Measurements from ENCODE around the gene MTUS2. TPM values are rescaled to one million over a fixed set of nuclear protein-coding genes. Genes with fewer than 3 reads are reported as not detected.

Gene MTUS2
- total and polyA plus RNA-seq, 2 donors (not counting 1 experiment from before 2014, with no cell fraction given), result 0.06 TPM; not detected in 1

DNA sequence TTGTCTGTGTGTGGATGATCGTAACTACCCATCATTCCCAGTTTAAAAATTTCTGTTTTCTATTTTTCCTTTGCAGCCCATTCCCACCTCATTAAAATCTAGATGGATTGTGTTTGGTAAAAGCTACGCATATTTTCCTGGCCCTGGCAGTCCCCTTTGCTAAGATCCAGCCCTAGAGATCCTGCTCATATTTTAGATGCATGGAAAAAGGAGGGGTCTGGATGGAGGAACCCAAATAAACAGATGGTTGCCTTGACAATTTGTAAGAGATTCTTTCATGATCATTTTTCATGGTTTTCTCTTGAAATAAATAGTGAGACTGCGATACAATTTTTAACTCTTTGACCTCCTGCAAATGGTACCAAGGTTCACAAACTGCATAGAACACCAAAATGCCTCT is 601.0 kb downstream of the MTUS2 start:
- TF ChIP-seq EZH2 (IDR thresholded peaks at IDR 0.05; ENCODE audit: low read length, missing control alignments), result no peak
- TF ChIP-seq, protein P1, sequence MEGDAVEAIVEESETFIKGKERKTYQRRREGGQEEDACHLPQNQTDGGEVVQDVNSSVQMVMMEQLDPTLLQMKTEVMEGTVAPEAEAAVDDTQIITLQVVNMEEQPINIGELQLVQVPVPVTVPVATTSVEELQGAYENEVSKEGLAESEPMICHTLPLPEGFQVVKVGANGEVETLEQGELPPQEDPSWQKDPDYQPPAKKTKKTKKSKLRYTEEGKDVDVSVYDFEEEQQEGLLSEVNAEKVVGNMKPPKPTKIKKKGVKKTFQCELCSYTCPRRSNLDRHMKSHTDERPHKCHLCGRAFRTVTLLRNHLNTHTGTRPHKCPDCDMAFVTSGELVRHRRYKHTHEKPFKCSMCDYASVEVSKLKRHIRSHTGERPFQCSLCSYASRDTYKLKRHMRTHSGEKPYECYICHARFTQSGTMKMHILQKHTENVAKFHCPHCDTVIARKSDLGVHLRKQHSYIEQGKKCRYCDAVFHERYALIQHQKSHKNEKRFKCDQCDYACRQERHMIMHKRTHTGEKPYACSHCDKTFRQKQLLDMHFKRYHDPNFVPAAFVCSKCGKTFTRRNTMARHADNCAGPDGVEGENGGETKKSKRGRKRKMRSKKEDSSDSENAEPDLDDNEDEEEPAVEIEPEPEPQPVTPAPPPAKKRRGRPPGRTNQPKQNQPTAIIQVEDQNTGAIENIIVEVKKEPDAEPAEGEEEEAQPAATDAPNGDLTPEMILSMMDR (conservative IDR thresholded peaks at IDR 0.05 in 1 of 2, IDR thresholded peaks at IDR 0.05 in 1 of 2; ENCODE audit: low read depth in 1 of 2, low read length in 2 of 2), result no peak
- no peaks in the 10 kb centered on the region for H3K4me1 ChIP-seq (ENCODE audit: control insufficient read depth, extremely low read depth, insufficient read depth, low read length)
- DNase-seq (ENCODE audit: low read depth in 2 of 2), result no peak

DNA sequence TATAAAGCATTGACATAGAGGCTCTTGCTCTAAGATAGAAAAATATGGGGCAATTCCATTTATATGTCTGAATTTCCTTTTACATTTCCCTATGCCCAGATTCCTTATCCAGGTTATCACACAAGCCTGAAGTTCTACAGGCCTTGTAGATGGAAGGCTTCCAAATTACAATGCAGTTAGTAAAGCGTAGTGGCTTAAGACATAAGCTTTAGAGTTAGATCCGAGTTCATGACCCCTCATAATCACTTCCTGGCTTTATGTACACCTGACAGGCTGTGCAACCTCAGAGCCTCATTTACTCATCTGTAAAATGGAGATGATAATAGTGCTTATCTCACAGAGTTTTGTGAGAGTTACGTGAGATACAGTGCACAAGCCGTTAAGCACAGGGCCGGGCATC is 601.9 kb downstream of the MTUS2 start:
- H3K27me3 ChIP-seq (ENCODE audit: control insufficient read depth, insufficient read depth, low read length), result peaks cover 11% of the 10 kb centered on the region
- H3K27ac ChIP-seq (ENCODE audit: insufficient read depth, low read length), result no peak overlapping the region
- H3K36me3 ChIP-seq (ENCODE audit: control insufficient read depth, insufficient read depth, low read length), result no peaks in the 10 kb centered on the region
- no peak overlapping the region for H3K4me2 ChIP-seq (ENCODE audit: extremely low read depth, insufficient read depth, low read length)
- no peak overlapping the region for H3K9ac ChIP-seq (ENCODE audit: insufficient read depth, low read length)
- no peak overlapping the region for H2AFZ ChIP-seq (ENCODE audit: low read length)
- no peaks in the 10 kb centered on the region for H3K79me2 ChIP-seq (ENCODE audit: control insufficient read depth, insufficient read depth, low read length)
- H3K4me3 ChIP-seq (replicated peaks in 1 of 4; ENCODE audit: control extremely low read depth in 1 of 4, insufficient read depth in 1 of 4, low read depth in 3 of 4, low read length in 4 of 4), result no peak overlapping the region
- no peaks in the 10 kb centered on the region for H3K9me3 ChIP-seq (ENCODE audit: control insufficient read depth, insufficient read depth, low read depth, low read length)
- TF ChIP-seq, protein P1 (conservative IDR thresholded peaks at IDR 0.05 in 1 of 2, IDR thresholded peaks at IDR 0.05 in 1 of 2; ENCODE audit: low read depth in 1 of 2, low read length in 2 of 2), result no peak
- TF ChIP-seq EZH2 (IDR thresholded peaks at IDR 0.05; ENCODE audit: low read length, missing control alignments), result no peak
- DNase-seq (ENCODE audit: low read depth in 2 of 2), result no peak
- no peaks in the 10 kb centered on the region for H4K20me1 ChIP-seq (ENCODE audit: control insufficient read depth, extremely low read depth, insufficient read depth, low read length)
- no peaks in the 10 kb centered on the region for H3K4me1 ChIP-seq (ENCODE audit: control insufficient read depth, extremely low read depth, insufficient read depth, low read length)

More for the DNA sequence above, 601.0 kb downstream of the MTUS2 start:
- Histone ChIP-seq H3K4me3 (replicated peaks in 1 of 4; ENCODE audit: control extremely low read depth in 1 of 4, insufficient read depth in 1 of 4, low read depth in 3 of 4, low read length in 4 of 4) (no peak overlapping the region), H3K36me3 (ENCODE audit: control insufficient read depth, insufficient read depth, low read length) (no peaks in the 10 kb centered on the region), H2AFZ (ENCODE audit: low read length) (no peak overlapping the region), H4K20me1 (ENCODE audit: control insufficient read depth, extremely low read depth, insufficient read depth, low read length) (no peaks in the 10 kb centered on the region), H3K79me2 (ENCODE audit: control insufficient read depth, insufficient read depth, low read length) (no peaks in the 10 kb centered on the region), H3K4me2 (ENCODE audit: extremely low read depth, insufficient read depth, low read length) (no peak overlapping the region), H3K9me3 (ENCODE audit: control insufficient read depth, insufficient read depth, low read depth, low read length) (no peaks in the 10 kb centered on the region), H3K27me3 (ENCODE audit: control insufficient read depth, insufficient read depth, low read length) (peaks cover 5% of the 10 kb centered on the region), H3K9ac (ENCODE audit: insufficient read depth, low read length) (no peak overlapping the region), H3K27ac (ENCODE audit: insufficient read depth, low read length) (no peak overlapping the region)

DNA sequence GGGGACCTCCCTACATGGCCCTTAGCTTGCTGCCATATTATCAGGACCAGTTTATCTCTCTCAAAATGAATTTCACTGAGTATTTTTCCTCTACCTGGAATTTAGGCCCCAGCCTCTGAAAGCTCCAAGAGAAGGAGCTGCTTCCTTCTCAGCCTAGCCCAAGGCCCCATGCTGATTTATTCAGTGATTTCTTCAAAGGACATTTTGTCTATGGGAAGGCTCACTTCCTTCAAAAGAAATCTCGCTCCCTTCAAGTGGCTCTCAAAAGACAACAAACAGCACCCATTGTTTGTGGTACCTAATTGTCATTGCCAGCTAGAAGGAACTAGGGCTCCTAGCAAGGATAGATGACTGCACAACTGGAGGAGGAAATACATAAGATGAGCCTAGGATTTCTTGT is 602.9 kb downstream of the MTUS2 start:
- Histone ChIP-seq H3K4me2 (ENCODE audit: extremely low read depth, insufficient read depth, low read length) (no peak overlapping the region), H3K27me3 (ENCODE audit: control insufficient read depth, insufficient read depth, low read length) (peaks cover 11% of the 10 kb centered on the region), H3K9ac (ENCODE audit: insufficient read depth, low read length) (no peak overlapping the region), H4K20me1 (ENCODE audit: control insufficient read depth, extremely low read depth, insufficient read depth, low read length) (no peaks in the 10 kb centered on the region), H3K27ac (ENCODE audit: insufficient read depth, low read length) (no peak overlapping the region), H3K4me3 (replicated peaks in 1 of 4; ENCODE audit: control extremely low read depth in 1 of 4, insufficient read depth in 1 of 4, low read depth in 3 of 4, low read length in 4 of 4) (no peak overlapping the region), H2AFZ (ENCODE audit: low read length) (no peak overlapping the region), H3K36me3 (ENCODE audit: control insufficient read depth, insufficient read depth, low read length) (no peaks in the 10 kb centered on the region), H3K9me3 (ENCODE audit: control insufficient read depth, insufficient read depth, low read depth, low read length) (no peaks in the 10 kb centered on the region), H3K79me2 (ENCODE audit: control insufficient read depth, insufficient read depth, low read length) (no peaks in the 10 kb centered on the region), H3K4me1 (ENCODE audit: control insufficient read depth, extremely low read depth, insufficient read depth, low read length) (no peaks in the 10 kb centered on the region)
- TF ChIP-seq, protein P1 (conservative IDR thresholded peaks at IDR 0.05 in 1 of 2, IDR thresholded peaks at IDR 0.05 in 1 of 2; ENCODE audit: low read depth in 1 of 2, low read length in 2 of 2), result no peak
- no peak for DNase-seq (ENCODE audit: low read depth in 2 of 2)
